GM12878 (cell line): ENCODE data around the gene BORCS5.

Experiments used
- CEBPZ ChIP-seq: fragments of 150-350 bp; IDR thresholded peaks from 2 replicates; pipeline ENCODE4 v1.6.1; 2016; ENCODE audit warnings: low read depth, low read length
- CUX1 ChIP-seq: IDR thresholded peaks from 2 replicates; pipeline ENCODE4 v1.6.1; 2012; ENCODE audit warnings: improper control_type of control experiment, low read depth, low read length; ENCODE audit not compliant: insufficient replicate concordance

- no peak for TF ChIP-seq CUX1
- no peak for TF ChIP-seq CEBPZ
These were observed 25.1 kb downstream of the BORCS5 start for GRCh38 chr12:12381982-12382381.
